ENCODE measurements around the gene SLC5A10.

Gene SLC5A10

GRCh38 chr17:18957831-18958230 lies 5.9 kb downstream of the SLC5A10 start:
- Histone ChIP-seq H3K4me1 (ENCODE audit: low read depth, poor library complexity, severe bottlenecking) (no peaks in the 10 kb centered on the region), H3K27ac (no peak overlapping the region), H3K36me3 (ENCODE audit: insufficient read depth) (no peaks in the 10 kb centered on the region), H3K9ac (no peak overlapping the region), H3K4me2 (no peak overlapping the region), H3K27me3 (ENCODE audit: insufficient read depth, low read depth) (no peaks in the 10 kb centered on the region), H2AFZ (ENCODE audit: low read depth) (no peak overlapping the region), H4K20me1 (ENCODE audit: insufficient read depth) (no peaks in the 10 kb centered on the region), H3K4me3 (IDR thresholded peaks at IDR 0.05; ENCODE audit: insufficient read depth, low read depth, low read length) (no peak overlapping the region), H3K79me2 (ENCODE audit: insufficient read depth, low read depth) (no peaks in the 10 kb centered on the region)
- TF ChIP-seq, protein P1, sequence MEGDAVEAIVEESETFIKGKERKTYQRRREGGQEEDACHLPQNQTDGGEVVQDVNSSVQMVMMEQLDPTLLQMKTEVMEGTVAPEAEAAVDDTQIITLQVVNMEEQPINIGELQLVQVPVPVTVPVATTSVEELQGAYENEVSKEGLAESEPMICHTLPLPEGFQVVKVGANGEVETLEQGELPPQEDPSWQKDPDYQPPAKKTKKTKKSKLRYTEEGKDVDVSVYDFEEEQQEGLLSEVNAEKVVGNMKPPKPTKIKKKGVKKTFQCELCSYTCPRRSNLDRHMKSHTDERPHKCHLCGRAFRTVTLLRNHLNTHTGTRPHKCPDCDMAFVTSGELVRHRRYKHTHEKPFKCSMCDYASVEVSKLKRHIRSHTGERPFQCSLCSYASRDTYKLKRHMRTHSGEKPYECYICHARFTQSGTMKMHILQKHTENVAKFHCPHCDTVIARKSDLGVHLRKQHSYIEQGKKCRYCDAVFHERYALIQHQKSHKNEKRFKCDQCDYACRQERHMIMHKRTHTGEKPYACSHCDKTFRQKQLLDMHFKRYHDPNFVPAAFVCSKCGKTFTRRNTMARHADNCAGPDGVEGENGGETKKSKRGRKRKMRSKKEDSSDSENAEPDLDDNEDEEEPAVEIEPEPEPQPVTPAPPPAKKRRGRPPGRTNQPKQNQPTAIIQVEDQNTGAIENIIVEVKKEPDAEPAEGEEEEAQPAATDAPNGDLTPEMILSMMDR (conservative IDR thresholded peaks at IDR 0.05; ENCODE audit: low read depth, low read length): no peak

GRCh38 chr17:18958611-18959010 lies 6.6 kb downstream of the SLC5A10 start:
- Histone ChIP-seq H3K9ac (no peak overlapping the region), H3K79me2 (ENCODE audit: insufficient read depth, low read depth) (no peaks in the 10 kb centered on the region), H3K4me1 (ENCODE audit: low read depth, poor library complexity, severe bottlenecking) (no peaks in the 10 kb centered on the region), H3K36me3 (ENCODE audit: insufficient read depth) (no peaks in the 10 kb centered on the region), H3K4me3 (IDR thresholded peaks at IDR 0.05; ENCODE audit: insufficient read depth, low read depth, low read length) (no peak overlapping the region), H4K20me1 (ENCODE audit: insufficient read depth) (no peaks in the 10 kb centered on the region), H2AFZ (ENCODE audit: low read depth) (no peak overlapping the region), H3K4me2 (no peak overlapping the region), H3K27ac (no peak overlapping the region), H3K27me3 (ENCODE audit: insufficient read depth, low read depth) (no peaks in the 10 kb centered on the region)
- TF ChIP-seq, protein P1 (conservative IDR thresholded peaks at IDR 0.05; ENCODE audit: low read depth, low read length): no peak

GRCh38 chr17:18959071-18959844 lies 7.3 kb downstream of the SLC5A10 start:
- no peaks in the 10 kb centered on the region for H3K36me3 ChIP-seq (ENCODE audit: insufficient read depth)
- H3K4me1 ChIP-seq (ENCODE audit: low read depth, poor library complexity, severe bottlenecking): no peaks in the 10 kb centered on the region
- no peaks in the 10 kb centered on the region for H3K27me3 ChIP-seq (ENCODE audit: insufficient read depth, low read depth)
- H4K20me1 ChIP-seq (ENCODE audit: insufficient read depth): no peaks in the 10 kb centered on the region
- no peaks in the 10 kb centered on the region for H3K79me2 ChIP-seq (ENCODE audit: insufficient read depth, low read depth)
- H3K27ac ChIP-seq: no peak overlapping the region
- H3K4me3 ChIP-seq (IDR thresholded peaks at IDR 0.05; ENCODE audit: insufficient read depth, low read depth, low read length): no peak overlapping the region
- no peak overlapping the region for H3K4me2 ChIP-seq
- TF ChIP-seq, protein P1 (conservative IDR thresholded peaks at IDR 0.05; ENCODE audit: low read depth, low read length): no peak
- no peak overlapping the region for H3K9ac ChIP-seq
- no peak overlapping the region for H2AFZ ChIP-seq (ENCODE audit: low read depth)

- Histone ChIP-seq H3K36me3 (ENCODE audit: insufficient read depth) (no peaks in the 10 kb centered on the region), H3K27ac (no peak overlapping the region), H3K4me1 (ENCODE audit: low read depth, poor library complexity, severe bottlenecking) (no peaks in the 10 kb centered on the region), H3K79me2 (ENCODE audit: insufficient read depth, low read depth) (no peaks in the 10 kb centered on the region), H2AFZ (ENCODE audit: low read depth) (no peak overlapping the region), H3K27me3 (ENCODE audit: insufficient read depth, low read depth) (no peaks in the 10 kb centered on the region), H4K20me1 (ENCODE audit: insufficient read depth) (no peaks in the 10 kb centered on the region), H3K4me3 (IDR thresholded peaks at IDR 0.05; ENCODE audit: insufficient read depth, low read depth, low read length) (no peak overlapping the region), H3K4me2 (no peak overlapping the region), H3K9ac (no peak overlapping the region)
- TF ChIP-seq, protein P1 (conservative IDR thresholded peaks at IDR 0.05; ENCODE audit: low read depth, low read length): no peak
Observed at GRCh38 chr17:18959845-18960240, 7.9 kb downstream of the SLC5A10 start.

Measured in KMS-11 (cell line).